ENCODE measurements around the gene EDDM13. TPM values are rescaled to one million over a fixed set of nuclear protein-coding genes. Genes with fewer than 3 reads are reported as not detected.
A peak's percentile ranks its signal among the peaks of the same experiment; 100 is the strongest.
"Not testable (repeated sequence)": the region's sequence is repeated elsewhere in the genome, so short reads cannot be mapped to it uniquely, and the experiment has no call there.

EDDM13 gene
- total RNA-seq (ENCODE audit: low replicate concordance): not detected in 2 replicates

- no peak for TF ChIP-seq CTCF (IDR thresholded peaks at IDR 0.05; ENCODE audit: insufficient read depth, low read length)
- DNase-seq (ENCODE audit: low read depth): no peak
- H3K4me3 ChIP-seq (ENCODE audit: low read depth, low read length): no peak within 1 kb of the TSS
Measured at GRCh38 chr19:56272161-56272798, at the start of gene EDDM13. Gene EDDM13, plus strand, starts transcription at chr19:56272748. Its CDS starts 87 bp downstream, at chr19:56272835.

- H3K4me3 ChIP-seq (ENCODE audit: low read depth, low read length): no peak overlapping the region
- no peak for TF ChIP-seq CTCF (IDR thresholded peaks at IDR 0.05; ENCODE audit: insufficient read depth, low read length)
- no peak for DNase-seq (ENCODE audit: low read depth)
Measured at GRCh38 chr19:56222901-56223300, 49.6 kb upstream of the EDDM13 start.

GRCh38 chr19:56223481-56223880, 49.1 kb upstream of the EDDM13 start:
- no peak for TF ChIP-seq CTCF (IDR thresholded peaks at IDR 0.05; ENCODE audit: insufficient read depth, low read length)
- DNase-seq (ENCODE audit: low read depth): no peak

GRCh38 chr19:56245121-56245740, 27.3 kb upstream of the EDDM13 start:
- no peak for DNase-seq (ENCODE audit: low read depth)
- TF ChIP-seq CTCF (IDR thresholded peaks at IDR 0.05; ENCODE audit: insufficient read depth, low read length): no peak
- H3K4me3 ChIP-seq (ENCODE audit: low read depth, low read length): no peak overlapping the region

More at GRCh38 chr19:56223481-56223880, 49.1 kb upstream of the EDDM13 start:
- no peak overlapping the region for H3K4me3 ChIP-seq (ENCODE audit: low read depth, low read length)

GRCh38 chr19:56245764-56246163, 26.8 kb upstream of the EDDM13 start:
- H3K4me3 ChIP-seq (ENCODE audit: low read depth, low read length); DNase-seq (ENCODE audit: low read depth): not testable (repeated sequence)

- H3K4me3 ChIP-seq (ENCODE audit: low read depth, low read length); DNase-seq (ENCODE audit: low read depth): not testable (repeated sequence)
Measured at GRCh38 chr19:56248736-56249338, 23.7 kb upstream of the EDDM13 start.

GRCh38 chr19:56252699-56253422, 19.7 kb upstream of the EDDM13 start:
- H3K4me3 ChIP-seq (ENCODE audit: low read depth, low read length): no peak overlapping the region
- peak; percentile 66 for DNase-seq (ENCODE audit: low read depth)
- TF ChIP-seq CTCF (IDR thresholded peaks at IDR 0.05; ENCODE audit: insufficient read depth, low read length): peak; percentile 87

Measured in fibroblast of the aortic adventitia (primary cell).